Activated CD4-positive, CD25-positive, alpha-beta regulatory T cell treated with anti-CD3 and anti-CD28 coated beads, Interleukin-2, amount 50 U/mL, for 72 hours (primary cell): Measurements from ENCODE around the gene C1orf159.

Experiments
- DNase-seq: peaks from one replicate; pipeline ENCODE4 v3.0.0; 2021

The C1orf159 gene

DNA sequence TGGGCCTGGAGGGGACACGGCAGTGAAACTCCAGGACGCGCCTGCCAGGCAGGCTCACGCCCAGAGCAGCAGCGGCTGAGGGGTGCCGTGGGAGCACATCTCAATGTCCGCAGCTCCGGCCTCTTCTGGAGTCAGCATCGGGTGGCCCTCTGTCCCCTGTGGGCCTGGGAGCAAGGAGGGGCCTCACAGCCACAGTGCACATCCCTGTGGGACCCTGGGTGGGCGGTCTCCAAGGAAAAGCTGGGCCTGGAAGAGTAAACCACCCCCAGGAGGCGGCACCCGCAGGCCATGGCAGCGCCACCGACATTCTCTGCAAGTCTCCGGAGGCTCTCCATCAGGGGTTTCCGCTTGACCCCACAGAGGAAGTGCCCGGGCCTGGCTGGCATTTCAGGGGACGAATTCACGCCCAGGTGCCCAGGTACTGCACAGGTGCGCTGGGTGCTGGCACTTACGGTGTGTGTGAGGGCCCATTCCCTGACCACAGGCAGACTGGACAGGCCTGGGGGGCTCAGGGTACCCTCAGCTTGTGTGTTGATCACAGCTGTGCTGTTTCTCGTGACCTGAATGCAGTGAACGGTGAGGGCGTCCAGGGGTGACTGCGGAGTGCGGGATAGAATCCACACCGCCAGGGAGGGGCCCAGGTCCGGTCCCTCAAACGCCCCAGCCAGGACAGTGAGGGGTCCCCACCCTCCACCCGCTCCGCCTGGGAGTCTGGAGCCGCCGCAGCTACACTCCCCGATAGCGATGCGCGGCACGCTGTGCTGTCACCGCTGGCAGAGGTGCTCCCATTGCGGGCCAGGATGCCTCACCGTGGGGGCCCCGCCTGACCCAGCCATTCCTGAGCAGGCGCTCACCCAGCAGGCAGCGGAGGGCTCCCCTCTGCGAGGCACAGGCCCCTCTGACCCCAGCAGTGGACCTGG is 25.2 kb downstream of the C1orf159 start:
- peak; percentile 29 for DNase-seq

DNA sequence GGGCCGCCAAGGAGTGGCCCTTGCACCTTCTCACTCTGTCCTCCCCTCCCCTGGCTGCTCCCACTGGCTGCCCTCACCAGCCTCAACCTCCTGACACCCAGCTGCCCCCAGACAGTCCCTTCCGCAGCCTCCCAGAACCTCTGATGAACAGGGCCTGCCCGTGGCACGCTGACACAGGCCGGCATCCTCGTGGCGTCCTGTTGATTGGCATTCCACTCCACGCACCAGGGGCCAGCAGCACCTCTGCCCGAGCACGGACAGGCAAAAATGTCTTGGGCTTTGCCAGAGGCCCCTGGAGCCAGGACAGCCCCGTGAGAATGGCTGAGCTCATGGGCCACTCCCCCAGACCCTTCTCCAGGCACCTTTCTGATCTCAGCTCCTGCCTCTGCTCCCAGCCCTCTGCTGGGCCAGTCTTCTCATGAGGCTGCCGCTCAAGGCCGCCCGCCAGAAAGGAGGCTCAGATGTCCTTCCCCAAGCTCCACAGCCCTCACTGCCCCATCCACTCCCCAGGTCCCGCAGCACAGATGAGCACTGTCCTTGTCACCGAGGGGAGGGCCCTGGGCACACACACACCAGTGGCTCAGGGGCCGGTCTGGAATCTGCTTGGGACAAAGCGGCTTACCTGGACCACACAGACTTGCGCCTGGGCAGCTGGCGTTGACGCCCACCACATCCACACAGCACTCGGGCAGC is 26.0 kb downstream of the C1orf159 start:
- peak; percentile 28 for DNase-seq

DNA sequence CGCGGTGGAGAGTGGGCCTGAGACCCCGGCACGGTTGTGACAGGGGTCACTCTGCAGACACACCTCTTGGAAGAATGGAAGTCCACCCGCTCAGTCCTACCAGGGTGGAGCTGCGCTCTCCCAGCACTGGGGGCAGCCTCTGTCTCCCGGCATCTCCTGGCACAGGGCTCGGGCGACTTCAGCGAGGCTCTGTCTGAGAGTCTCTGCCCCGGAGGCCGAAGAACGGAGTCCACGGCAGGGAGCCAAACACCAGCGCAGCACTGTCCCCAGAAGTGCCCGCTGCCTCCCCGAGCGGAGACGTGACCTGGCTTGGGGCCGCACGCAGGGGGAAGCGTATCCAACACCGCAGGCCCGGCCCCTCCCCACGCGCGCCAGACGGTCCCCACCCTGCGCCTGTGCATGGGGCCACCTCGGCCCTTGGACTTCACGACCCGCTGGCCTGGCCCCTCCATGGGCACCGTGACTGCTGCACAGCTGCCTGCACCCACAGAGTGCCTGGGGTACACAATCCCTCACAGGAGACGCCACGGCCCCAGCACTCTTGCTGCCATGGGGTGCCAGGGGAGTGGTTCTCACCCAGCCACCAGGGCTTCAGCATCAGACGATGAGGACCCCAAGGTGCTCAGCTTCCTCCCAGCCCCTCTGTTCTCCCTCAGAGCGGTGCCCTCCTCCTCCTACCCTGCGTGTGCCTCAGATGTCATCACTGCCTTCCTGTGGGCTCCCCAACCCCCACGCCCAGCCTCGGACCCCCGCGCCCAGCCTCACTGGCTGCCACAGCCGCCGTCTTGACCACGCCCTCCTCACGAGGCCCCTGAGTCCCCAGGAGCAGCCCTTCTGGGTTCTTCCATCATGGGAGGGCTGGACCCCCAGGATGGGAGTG is 26.8 kb downstream of the C1orf159 start:
- DNase-seq: peak; percentile 30

DNA sequence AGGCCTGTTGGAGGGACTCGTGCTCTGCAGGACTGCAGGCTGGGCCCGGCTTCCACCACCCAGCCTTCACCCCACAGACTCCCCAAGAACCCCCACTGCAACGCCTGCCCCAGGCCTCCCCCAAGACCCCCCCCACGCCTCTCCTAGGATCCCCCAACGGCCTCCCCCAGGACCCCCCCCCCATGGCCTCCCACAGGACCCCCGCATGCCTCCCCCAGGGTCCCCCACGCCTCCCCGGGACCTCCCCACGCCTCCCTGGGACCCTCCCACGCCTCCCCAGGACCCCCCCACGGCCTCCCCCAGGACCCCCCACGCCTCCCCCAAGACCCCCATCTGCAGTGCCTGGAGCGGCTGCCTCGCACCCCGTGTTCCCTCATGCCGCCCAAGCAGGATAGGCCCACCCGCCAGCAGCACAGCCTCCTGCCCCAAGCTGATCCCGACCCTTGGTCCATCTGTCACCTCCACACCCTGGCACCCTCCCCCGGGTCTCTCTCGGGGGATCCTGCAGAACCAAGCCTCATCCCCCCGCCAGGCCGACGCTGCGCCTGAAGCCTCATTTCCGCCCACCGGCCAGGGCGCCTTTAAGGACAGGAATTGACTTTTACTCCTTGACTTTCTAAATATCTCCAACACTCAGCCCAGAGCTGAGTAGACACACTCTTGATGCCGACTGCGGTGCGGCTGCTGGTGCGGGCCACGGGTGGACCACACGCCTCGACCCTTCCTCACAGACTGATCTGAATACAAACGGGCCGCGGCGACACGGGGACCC is 27.7 kb downstream of the C1orf159 start:
- no peak for DNase-seq

DNA sequence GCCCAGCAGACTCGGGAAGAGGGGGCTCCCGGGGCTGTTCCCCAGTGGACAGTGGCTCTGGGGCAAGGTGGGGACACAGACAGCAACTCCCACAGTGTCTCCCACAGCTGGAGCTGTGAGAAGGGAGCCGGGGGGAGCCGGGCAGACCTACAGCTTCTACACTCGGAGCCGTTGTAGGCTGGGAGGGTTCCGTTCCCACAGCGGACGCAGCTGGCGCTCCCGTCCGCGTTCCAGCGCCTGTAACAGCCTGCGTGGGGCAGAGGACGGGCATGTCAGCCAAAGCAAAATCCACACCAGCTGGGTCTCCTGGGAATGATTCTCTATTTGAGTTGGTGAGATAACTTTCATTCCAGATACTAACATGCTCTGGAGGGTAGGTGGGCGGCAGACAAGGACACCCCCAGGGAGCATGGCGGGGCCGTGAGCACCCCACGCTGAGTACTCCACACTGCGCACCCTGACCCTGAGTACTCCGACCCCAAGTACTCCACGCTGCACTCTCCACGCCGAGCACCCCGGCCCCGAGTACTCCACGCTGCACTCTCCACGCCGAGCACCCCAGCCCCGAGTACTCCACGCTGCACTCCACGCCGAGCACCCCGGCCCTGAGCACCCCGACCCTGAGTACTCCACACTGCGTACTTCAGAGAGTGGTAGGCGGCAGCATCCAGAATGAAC is 28.4 kb downstream of the C1orf159 start:
- no peak for DNase-seq

DNA sequence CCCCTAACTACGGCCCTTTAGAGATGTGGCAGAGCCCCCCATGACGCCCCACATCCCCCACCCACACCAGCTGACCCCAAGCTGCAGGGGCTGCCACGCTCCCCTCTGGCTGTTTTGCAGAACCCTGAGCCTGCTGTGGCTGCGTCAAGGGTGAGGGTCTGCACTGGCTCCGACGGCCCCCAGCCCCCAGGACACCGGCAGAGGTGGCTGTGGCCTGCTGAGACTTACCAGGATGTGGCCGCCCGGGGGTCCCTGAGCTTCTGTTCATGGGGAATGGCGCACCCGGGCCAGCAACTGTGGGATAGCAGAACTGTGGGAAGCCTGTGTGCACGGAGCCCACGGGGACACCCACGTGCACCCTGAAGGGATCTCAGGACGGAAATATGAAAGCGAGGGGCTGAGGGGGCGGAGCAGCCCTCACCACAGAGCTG is 29.0 kb downstream of the C1orf159 start:
- no peak for DNase-seq

DNA sequence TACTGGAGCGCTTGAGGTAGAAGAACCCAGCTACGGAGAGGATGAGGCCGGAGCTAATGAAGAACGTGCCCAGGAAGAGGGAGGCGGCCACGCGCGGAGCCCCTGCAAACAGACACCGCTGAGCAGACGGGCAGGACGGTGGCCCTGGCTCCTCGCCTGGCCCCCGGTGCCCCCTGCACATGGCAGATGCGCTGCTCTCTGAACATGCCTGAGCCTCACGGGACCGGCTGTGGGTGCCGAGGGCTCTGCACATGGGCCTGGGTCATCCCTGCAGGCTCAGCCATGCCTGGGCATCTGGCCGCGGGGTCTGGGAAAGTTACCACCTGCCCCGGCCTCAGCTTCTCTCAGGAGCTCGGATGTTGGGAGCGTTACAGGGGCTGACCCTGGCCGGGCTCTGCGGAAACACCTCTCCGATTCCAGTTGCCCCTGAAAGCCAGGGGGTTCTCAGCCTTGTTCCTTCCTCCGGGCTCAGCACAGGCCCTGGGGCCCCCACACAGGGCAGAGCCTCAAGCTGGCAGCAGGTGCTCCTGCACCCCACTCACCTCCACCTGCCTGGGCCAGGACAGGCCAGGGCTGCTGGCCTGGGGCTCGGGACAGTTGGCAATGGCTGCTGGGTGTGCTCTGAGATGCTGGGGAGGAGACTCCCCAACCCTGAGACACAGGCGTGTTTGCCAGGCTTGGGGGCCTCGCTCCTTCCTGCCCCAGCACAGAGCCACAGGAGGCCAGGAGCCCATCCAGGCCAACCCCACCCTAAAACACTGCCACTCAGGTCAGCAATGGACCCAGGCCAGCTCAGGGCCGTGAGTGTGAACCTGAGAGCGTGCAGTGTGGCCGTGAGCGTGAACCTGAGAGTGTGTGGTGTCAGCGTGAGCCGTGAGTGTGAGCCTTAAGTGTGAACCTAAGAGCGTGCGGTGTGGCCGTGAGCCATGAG is 29.7 kb downstream of the C1orf159 start:
- DNase-seq: no peak

DNA sequence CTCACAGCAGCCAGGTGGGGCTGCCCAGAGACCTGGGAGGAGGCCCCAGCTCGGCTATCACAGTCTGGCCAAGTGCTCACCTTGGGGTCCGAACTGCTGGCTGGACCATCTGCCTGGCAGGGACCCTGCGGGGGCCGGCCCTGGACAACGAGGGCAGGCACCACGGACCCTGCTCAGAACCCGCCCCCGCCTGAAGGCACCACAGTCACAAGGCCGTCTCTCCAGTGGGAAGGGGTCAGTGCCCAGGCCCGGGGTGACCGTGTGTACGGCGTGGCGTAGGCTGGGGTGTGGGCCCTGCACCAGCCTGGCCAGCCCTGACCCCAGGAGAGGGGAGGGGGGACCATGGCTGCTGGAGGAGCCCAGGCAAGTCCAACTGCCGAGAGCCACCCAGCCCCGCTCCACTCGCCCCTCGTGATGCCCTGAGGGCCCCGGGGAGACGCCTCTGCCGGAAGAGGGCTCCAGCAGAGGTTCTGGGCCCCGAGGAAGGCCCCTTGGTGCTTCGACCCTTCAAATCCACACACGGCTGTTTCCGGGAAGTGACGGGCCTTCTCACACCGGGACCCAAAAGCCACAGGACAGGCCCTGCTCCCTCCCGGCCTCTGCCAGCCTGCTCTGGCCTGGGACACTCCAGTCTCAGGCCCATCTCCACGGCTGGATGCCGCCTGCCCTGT is 30.6 kb downstream of the C1orf159 start:
- DNase-seq: no peak

DNA sequence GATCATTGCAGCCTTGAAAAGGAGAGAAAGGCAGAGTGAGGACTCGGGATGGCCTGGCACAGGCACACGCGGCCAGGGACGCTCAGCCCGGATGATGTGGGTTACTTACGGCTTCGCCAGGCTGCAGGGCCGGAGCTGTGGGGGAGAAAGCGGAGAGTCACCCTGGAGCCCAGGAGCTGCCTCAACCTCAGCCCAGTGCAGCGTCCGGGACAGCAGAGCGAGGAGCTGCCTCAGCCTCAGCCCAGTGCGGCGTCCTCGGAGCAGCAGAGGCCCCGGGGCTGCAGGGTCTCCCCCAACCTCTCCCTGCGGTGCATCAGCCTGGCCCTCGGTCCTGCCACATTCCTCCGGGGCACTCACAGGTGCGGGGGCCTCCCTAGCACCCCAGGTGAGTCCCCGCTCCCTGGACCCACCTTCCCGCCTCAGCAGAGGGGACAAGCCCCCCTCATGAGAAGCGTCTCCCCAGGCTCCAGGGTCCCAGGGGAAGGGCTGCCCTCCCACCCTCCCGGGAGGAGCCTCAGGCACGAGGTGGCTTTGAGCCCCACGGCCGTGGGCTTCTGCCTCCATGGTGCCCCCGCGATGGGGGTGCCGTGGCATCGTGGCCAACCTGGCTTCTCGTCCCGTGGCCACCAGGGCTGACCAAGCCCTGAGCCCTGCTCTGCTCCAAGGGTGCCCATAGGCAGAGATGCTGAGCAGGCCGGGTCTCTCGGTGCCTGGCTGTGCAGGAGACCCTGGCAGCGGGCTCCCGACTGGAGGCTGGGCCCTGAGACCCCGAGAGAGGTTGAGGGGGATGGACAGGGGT is 31.3 kb downstream of the C1orf159 start:
- no peak for DNase-seq

DNA sequence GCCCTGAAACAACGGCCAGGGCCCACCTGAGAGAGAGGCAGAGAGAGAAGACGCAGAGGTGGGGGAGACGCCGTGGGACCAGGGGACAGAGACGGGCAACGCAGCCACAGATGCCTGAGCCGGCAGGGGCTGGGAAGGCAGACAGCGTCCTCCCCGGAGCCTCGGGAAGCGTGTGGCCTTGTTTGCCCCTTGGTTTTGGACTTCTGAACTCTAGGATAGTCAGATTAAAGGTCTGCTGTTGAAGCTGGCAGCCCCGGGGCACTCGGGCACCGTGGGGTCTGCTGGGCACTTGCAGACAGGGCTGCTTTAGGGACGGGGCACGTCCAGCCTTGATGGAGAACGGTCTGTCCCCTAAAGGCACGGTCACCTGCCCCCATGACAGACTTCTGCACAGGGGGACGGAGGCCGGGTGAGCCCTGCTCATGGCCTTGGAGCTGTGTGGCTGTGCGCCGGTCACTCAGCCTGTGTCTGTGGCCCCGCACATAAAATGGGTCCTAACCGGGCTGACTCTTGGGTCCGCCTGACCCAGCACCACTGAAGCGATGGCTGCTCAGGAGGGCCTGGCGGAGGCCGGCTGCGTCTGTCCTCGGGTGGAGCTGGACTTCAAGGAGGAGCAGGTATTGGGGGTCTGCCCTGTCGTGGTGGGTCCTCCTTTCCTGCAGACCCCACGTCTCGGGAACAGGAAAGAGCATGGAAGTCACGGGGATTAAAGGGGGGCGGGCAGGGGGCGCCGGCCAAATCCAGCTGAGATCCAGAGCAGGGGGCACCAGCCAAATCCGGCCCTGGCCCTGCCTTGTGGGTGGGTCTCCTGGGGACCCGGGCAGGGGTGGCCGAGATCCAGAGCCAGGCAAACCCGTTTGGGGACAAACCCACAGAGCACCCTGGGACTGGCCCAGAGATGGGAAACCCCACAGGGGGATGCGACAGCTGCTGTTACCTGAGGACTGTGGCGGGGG is 32.2 kb downstream of the C1orf159 start:
- DNase-seq: no peak

DNA sequence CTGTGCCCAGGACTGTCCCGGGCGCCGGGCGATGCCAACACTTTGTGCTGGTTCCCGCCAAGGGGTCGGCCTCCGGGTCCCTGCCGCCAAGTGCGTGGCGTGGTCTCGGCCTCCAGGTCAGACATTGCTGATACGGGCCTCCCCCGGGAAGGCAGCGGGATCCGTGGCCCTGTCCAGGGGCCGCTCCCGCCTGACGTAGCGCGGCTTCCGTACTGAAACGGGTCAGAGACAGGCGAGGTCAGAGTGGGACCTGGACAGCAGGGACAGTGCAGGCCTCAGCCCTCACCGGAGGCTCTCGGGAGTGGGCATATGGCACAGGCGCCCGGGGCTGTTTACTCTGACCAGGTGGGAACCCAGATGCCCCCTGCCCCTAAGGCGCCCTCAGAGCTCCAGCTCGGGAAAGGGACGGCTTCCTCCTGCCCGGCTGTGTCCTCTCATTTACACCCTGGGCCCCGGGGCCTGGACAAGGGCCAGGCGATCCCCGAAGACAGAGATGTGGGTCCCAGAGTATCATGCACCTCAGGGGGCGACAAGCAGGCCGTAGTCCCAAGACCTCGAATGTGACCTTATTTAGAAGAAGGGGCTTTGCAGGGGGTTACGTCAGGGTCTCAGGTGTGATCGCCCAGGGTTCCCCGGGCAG is 33.0 kb downstream of the C1orf159 start:
- DNase-seq: no peak

DNA sequence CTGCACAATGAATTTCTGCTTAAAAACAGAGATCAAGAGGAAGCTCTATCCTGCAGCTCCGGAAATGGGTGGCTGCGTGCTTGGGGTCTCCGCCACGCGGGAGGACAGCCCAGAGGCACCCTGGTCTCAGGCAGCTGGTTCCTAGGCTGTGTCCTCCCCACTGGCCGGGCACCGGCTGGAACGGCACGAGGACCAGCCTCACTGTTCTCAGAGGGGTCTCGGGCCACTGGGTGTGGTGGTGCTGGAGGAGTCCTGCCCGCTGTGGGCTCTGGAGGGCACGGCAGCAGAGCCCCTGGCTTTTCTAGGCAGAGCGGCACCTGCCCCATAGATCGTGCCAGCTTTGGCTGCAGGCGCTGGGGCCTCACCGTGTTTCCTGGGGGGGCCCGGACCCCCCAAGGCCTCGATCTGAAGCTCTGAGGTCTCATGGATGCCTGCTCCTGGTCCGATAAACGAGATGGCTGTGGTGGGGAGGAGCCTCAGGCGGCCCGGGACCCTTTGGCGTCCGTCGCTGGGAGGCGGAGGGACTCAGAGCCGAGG is 33.6 kb downstream of the C1orf159 start:
- DNase-seq: peak; percentile 29

DNA sequence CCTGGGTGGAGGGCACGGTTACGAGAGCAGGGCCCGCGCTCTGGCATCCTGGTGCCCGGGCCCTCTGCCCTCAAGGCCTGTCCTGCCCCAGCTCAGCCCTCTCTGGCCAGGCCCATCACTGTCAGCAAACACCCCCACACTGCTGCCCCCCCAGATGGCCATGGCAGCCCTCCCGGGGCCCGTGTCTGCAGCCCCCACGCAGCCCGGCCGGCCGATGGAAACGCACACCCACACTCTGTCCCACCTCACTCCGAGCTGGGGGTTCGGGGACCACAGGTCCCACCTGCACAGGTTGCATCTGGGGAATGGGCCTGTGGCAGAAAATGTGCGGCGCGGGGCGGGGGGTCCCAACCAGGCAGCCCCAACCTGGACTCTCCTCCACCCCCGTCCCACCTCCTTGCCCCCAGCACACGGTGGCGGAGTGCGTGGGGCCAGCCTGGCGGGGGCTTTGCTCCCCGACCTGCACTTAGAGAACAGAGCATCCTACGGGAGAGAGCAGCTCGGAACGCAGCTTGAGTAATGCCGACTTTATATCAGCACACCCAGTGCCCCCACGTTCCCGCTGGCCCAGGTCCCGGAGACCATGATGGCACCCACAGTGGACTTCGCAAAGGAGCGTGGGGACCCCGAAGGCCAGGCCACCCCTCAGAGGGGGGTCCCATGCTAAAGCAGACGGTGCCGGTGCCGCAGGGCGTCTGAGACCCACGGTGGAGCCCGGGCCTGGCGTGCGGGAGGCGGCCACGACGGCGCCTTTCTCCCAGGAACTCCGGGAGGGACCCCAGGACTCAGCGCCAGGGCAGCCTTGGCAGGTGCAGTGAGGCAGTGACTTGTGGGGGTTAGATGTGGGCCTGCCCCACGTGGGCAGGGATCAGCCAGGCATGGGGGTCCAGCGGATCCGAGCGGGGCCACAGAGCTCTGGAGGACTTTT is 34.3 kb downstream of the C1orf159 start:
- DNase-seq: peak; percentile 30

DNA sequence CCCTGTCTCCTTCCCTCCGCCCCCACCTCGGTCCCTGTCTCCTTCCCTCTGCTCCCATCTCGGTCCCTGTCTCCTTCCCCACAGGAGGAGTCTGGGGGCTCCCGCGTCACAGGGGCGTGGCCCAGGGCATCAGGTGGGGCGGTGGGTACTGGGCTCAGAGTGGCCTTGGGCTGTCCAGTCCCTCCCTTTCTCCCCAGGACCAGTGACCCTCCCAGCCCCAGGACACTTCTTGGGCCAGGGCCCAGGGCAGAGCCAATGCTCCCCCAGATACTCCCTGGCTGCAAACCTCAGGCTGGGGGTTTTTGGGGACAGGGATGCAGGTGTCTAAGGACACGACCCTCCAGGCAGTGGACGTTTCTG is 35.0 kb downstream of the C1orf159 start:
- DNase-seq: peak; percentile 30

DNA sequence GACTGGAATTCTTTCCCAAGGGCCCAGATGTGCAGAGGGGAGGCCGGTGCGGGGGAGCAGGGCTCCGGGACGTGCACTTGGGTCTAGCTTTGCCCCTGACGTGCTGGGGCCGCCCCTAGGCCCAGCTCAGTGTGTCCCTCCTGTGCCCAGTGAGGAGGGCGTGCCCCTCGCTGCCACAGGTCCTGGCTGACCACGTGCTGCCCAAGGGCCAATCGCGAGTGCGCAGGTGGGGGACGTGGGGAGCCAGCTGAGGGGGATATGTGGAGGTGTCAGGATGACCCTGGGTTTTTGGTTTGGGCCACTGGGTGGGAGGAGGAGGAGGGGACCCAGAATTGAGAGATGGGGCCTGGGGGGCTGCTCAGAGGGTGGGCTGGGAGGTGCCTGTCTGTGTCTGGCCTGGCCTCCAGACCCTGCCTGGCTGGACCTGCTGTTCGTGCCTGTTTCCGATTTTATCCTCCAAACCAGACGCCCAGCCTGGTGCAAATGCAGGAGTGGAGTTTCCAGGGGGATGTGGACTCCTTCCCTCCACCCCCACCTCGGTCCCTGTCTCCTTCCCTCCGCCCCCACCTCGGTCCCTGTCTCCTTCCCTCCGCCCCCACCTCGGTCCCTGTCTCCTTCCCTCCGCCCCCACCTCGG is 35.6 kb downstream of the C1orf159 start:
- DNase-seq: peak; percentile 48
